ENCODE results near the gene SEMA5A.
"Not testable (repeated sequence)": the region's sequence is repeated elsewhere in the genome, so short reads cannot be mapped to it uniquely, and the experiment has no call there.

SEMA5A gene

DNA sequence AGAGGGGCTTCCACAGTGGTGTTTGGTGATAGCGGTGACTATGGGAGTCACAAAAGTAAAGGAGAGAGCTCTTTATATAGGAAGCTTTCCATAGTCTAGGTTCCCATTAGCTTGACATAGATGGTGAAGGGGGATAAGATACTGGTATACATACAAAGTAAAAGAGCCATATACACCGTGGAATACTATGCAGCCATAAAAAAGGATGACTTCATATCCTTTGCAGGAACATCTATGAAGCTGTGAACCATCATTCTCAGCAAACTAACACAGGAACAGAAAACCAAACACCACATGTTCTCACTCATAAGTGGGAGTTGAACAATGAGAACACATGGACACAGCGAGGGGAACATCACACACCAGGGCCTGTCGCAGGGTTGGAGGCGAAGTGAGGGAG is 146.1 kb downstream of the SEMA5A start:
- DNase-seq (ENCODE audit: low read depth, low spot score): not testable (repeated sequence)

DNA sequence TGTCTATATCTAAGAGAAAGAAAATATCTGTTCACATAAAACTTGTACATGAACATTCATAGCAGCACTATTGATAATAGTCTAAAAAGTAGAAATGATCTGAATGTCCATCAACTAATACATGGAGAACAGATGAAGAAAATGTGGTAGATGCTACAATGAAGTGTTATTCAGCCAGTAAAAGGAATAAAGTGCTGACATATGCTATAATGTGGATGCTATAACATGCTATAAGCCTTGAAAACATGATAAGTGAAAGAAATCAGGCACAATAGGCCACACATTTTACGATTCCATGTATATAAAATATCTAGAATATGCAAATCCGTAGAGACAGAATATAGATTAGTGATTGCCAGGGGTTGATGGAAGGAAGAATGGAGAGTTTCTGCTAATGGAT is 146.8 kb downstream of the SEMA5A start:
- DNase-seq (ENCODE audit: low read depth, low spot score): no peak

DNA sequence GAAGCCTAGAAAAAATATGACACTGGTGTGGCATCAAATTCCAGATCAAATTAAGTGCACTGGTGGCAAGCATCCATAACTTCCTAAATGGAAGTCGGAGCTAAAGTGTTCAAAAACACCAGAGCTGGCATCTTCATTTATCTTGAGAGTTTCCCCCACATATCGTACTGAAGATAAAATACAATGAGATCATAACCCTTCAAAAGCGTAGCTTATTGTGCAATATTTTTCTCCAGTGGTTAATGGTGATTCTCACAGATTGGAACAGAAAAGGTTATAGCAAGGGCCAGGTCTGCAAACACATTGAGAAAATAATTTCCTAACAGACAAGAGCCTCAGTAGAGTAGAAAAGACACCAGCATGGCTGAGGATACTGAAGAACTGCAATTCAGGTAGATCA is 147.6 kb downstream of the SEMA5A start:
- DNase-seq (ENCODE audit: low read depth, low spot score): no peak

DNA sequence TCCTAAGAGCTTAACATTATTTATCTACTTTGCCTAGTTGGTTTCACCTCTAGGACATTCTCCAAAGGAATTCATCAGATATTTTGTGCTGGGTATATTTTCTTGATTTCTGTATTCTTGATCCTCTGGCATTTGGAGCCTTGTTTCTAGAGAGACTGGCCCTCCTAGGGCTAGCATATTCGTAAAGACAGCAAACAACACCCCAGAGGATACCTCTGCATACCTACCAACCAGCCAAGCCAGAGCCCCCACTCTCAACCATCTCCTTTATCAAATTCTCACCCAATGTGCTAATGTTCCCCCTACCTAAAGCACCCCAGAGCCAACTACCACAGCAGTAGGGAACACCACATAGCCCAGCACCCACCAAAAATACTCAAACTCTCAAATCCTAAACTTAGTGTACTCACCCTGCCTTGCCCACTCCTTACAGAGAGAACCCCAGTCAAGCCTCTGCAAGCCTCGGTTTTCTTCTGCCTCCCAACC is 149.5 kb downstream of the SEMA5A start:
- no peak for DNase-seq (ENCODE audit: low read depth, low spot score)

DNA sequence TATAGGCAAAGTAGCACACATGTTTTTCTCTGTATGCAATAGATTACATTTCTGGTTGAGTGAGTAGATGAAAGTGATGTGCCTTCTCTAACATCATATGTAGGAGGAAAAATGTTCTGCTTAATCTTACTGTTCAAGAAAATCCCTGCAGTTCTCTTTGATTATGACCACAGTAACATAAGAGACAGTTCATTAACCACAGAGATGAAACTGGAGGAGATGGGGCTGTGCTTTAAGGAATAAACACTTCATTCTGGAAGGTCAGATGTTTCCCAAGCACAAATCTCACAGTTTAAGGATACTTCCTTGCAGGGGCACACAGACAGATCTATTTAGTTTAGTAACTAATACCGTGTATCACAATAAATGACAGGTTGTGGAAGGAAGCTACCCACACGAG is 150.2 kb downstream of the SEMA5A start:
- no peak for DNase-seq (ENCODE audit: low read depth, low spot score)

DNA sequence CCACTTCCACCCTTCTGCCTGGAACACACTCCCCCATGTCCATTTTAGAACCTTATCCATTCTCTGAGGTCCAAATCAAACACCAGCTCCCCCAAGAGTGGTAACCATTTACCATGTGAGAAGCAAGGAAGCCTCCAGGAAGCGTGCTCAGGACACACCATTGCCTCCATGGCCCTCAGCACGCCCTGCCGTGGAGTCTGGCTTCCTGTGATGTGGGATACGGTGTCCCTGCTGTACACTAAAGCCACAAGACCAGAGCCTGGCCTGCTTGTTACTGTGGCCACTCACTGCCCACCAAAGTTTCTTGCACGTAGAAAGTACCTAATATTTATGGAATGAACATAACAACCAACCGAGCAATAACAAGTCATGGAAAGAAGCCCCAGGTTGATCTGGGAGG is 151.7 kb downstream of the SEMA5A start:
- DNase-seq (ENCODE audit: low read depth, low spot score): no peak

DNA sequence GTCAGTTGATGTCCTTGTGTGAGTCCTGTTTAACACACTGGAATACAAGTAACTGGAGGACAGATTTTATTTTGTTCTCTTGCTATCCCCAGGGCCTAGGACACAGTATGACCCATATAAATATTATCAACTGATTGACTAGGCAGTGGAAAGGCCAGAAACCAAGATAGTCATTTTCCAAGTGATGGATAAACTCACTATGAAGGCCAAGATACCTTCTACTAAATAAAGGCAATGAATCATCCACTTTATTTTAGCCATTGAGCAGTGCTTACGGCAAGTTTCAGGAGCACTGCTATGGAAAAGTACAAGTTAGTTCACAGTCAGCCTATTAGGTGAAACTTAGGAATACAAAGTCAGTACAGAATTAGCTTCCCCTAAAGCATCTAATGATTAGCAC is 153.2 kb downstream of the SEMA5A start:
- DNase-seq (ENCODE audit: low read depth, low spot score): no peak

DNA sequence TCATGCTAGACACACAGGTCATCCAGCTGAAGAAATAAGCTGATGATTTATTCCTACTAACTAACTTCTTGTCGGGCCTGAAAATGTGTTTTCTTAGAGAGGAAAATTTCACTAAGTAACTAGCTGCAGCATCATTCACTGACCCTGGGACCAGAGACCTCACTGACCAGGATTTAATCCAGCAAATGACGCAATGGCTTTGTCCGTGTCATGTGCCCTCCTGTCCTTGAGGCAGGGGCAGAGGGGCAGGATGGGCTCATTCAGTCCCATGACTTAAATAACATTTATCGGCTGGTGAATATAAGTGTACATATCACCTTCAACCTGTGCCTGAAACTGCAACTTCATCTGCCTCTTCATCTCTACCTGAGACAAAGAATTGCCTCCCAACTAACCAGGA is 154.8 kb downstream of the SEMA5A start:
- DNase-seq (ENCODE audit: low read depth, low spot score): no peak

DNA sequence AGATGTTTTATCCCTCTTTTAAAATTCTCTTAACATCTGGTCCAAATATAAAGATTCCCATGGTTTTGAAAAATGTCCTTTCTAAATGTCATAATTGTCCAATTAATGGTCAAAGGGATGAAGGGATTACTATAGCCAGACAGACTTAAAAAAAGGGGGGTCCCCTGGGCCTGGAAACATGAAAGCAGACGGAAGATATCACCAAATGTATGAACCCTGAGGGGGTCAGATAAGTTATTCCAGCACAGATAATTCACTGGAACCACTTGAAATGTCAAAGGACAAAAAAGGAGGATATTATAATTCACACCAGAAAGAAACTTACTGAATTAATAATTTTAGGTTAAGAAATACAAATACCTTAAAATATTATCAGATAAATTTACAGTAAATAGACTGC is 155.8 kb downstream of the SEMA5A start:
- DNase-seq (ENCODE audit: low read depth, low spot score): no peak

DNA sequence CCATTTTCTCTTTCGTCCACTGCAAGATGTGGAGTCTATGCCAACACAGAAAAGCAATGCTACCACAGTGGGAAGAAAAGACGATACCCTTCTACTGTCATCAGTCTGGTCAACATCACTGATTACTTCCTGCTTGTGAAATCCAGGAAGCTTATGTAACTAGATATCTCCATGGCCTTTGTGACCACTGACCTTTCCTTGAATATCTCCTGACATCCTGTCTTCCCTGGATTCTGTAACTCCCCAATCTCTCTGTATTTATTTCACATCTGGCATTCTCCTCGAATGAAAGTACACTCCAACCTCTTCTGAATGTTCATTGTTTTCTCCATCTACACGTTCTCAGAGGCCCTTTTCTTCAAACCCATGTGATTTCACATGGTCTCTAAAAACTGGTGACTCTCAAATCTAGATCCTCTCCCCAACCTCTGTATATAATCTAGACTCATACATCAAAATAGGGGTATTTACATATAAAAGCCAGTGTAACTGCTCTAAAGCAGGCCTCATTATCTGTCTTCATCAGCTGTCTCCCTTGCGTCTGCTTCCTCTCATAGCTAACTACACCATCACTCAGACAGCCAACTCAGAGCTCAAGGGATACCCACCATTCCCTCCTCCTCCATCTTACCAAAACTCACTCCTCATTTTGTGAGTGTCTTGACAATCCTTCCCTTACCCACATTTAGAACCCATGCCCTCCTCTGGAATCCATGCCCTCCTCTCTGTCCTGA is 156.8 kb downstream of the SEMA5A start:
- DNase-seq (ENCODE audit: low read depth, low spot score): no peak

DNA sequence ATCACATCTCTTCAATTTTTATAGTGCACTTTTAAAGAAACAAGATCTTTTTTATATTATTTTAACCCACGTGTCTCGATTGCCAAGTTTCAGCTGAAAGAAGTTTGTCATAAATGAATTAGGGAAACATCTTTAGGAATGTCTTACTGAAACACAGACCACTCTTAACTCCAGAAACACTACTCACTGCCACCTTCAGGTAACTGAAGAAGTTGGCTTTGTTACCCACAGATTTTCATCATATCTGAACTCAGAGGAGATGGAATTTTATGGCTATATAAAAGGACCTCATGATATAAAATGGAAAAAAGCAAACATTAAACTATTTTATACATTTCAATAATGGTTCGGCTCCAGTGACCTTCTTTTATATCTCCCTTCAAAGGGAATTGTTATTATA is 158.0 kb downstream of the SEMA5A start:
- no peak for DNase-seq (ENCODE audit: low read depth, low spot score)

DNA sequence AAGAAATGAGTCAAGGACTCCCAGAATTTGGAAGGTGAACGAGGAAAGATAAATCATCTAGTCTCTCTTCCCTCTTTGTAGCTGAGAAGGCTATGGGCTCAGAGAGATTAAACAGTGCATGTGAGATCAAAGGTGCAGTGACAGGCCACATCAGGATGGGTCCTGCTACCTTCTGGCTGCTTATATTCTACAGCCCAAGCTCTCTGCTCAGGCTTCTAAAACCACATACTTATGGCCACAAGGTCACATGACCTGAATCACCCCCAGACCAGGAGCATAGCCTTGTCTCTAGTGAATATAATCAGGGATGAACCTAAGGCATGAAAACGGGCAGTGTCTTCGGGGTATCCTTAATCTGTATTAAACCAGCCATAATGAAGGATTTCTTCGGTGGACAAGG is 158.9 kb downstream of the SEMA5A start:
- no peak for DNase-seq (ENCODE audit: low read depth, low spot score)

DNA sequence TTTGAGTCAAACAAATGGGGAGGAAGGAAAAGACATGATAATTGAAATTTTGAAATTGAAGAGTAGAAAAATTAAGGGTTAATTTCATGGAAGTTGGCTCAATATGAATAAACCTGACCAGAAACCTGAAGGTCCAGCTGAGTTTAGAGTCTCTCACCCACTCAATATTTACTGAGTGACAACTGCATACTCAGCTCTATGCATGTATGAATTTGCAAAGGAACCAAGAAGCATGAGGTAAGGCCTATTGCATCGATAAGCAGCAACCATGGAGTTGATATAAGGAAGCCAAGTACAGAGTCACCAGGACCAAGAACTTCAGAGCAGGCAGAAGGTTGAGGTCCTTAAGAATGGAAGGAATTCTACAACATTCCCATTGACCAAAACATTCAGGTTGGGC is 163.4 kb downstream of the SEMA5A start:
- no peak for DNase-seq (ENCODE audit: low read depth, low spot score)

DNA sequence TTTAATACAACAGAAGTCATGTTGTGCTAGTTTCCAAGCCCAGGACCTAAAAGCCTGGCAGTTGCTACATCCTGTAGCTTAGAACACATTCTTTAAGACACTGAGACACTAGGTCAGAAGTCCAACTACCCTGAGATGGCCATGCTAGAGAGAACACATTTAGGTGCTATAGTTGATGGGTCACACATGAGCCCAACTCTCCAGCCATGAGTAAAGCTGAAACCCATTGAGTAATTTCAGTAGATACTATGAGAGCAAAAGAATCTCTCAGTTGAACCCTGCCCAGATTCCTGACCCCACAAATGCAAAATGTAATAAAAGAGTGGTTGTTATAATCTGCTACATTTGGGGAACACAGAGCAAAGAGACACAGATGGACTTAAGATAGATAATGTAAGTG is 164.4 kb downstream of the SEMA5A start:
- DNase-seq (ENCODE audit: low read depth, low spot score): no peak

DNA sequence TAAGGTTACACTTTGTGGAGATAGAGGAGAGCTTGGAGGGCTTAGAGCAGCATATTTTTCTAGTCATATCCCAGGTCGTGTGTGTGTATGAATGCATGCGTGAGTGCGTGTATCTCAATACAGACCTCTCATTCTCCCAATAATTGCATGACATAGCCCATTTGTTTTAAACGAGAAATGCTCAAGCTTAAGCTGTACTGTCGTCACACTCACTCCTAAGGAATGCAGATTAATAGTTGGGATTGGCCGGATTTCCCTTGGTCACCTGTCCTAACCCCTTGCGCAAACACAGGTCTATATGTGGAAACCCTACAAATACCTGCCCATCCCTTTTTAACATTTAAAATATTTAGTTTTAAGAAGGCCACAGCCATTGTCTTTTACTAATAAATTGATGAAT is 165.8 kb downstream of the SEMA5A start:
- DNase-seq (ENCODE audit: low read depth, low spot score): no peak

DNA sequence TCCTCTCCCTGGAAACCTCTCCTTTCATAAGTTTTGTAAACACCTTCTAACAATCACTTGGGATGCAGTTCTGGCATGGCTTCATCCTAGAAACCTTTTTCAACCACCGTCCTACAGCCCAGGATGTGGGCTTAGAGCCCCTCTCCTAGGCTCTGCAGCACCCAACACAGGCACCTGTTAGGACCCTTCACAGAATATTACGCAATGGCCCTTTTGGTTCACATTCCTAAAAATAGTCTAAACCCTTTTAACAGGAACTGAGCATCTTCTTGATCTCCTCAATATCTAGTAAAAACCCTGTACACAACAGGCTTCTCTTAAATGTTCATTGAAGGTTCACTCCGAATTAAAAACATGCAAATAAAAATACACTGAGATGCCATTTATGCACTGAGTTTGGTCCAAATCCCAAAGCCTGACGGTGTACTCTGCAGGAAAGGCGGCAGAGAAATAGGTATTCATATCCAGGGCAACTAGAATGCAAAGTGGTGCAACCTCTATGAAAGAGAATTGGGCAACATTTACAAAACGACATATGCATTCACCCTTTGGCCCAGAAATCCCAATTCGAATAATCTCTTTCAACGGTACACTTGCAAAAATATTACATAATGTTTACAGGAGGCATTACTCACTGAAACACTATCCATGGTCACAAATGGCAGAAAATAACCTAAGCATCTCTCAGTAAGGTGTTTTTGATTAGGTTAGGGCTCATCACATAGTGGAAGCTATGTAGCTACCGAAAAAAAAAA is 169.3 kb downstream of the SEMA5A start:
- no peak for DNase-seq (ENCODE audit: low read depth, low spot score)

DNA sequence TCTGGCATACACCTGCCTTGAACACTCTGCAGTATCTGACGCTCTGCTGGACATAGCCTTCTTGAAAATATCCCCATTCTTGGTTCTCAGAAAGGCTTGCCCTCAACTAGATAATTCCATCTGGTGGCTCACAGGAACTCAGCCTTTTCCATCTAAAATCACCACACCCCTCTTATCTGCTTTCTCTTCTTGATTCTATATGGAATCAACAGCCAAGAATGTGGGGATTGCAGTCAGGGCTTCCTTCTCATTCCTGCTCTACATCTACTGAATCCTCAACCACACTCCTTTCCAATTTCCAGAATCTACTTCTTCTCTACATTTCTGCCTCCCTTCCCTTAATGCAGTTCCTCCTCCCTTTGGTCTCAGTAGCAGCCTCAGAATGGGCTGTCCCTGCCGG is 170.1 kb downstream of the SEMA5A start:
- no peak for DNase-seq (ENCODE audit: low read depth, low spot score)

DNA sequence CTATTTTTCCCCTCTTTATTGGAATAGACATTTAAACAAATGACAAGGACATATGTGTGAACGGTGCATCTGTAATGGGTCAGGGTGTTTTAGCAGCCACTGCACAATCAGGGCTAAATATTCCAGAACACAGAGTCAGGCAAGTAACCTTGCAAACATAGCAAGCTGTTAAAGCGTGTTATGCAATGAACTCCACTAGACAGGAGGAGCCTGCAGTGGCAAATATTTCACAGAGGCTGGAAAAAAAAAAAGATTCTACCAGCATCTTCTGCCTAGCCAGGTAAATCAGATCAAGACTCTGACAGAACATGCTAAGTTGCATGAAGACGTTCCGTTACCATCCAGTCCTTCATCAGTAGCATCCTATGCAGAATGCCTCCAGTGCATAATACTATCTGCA is 171.8 kb downstream of the SEMA5A start:
- no peak for DNase-seq (ENCODE audit: low read depth, low spot score)

DNA sequence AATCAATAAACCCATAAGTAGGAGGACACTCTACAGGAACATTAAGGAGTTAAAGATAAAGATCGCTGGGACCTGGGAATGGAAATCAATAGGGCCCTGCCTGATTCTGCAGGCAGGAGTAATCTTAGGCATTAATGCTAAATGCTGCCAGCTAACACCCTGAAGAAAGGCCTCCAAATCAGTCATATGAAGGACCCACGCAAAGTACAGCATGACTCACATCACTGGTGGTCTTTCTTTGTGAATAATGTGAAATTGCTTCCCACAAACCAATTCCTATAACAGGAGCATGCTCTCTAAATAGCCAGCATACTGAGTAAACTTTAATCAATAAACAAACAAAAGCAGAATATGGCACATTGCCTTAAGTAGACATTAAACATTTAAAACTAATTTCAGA is 172.3 kb downstream of the SEMA5A start:
- DNase-seq (ENCODE audit: low read depth, low spot score): no peak

DNA sequence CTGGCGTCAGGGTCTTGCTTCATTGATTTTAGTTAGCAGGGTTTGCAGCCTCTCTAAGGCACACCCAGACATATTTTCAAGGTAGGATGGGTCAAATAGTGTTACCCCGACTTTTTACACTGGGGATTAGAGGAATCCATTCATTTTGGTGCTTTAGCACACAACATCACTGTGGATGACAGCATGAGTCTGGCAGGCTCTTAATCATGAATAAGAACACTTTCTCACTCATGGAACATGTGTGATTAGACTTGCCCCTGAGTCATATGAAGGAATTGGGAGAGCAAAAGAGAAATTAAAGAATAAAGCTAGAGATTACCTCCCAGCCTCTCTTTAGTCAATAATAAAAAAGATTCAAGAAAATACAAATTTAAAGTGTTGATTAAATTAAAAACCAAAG is 175.6 kb downstream of the SEMA5A start:
- DNase-seq (ENCODE audit: low read depth, low spot score): no peak

DNA sequence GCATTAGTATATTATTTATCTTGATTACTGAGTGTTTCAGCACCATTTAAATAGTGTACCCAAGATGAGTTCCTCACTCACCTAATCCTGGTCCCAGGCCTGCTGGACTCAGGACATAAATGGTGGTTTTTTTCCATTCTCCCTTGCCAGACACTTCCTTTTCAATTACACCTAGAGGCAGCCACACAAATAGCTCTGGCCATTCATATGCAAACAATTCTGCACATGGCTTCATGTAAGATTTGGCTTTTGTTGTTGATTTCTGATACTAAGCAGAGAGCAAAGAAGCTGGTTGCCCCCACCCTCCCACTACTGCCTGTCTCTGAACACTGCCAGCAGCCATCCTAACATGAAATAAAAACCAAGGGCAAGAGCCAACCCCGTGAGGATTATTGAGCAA is 180.4 kb downstream of the SEMA5A start:
- DNase-seq (ENCODE audit: low read depth, low spot score): no peak

DNA sequence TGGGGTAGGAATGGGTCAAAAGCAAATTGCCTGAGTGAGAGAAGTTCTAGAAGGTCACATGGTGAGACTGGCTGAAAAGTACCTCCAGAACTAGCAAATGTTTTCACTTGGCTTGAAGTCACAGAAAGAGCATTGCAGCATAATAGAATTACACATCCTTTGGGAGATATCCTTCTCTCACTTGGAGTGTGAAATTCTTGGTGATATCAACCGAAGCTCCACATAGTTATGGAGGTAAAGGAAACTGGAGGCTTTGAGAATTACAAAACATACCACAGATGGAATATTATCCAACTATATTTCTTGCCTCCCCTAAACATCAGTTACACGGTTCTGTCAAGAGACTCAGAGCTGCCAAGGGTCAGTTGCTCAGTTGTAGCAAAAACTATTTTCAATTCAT is 182.4 kb downstream of the SEMA5A start:
- no peak for DNase-seq (ENCODE audit: low read depth, low spot score)

DNA sequence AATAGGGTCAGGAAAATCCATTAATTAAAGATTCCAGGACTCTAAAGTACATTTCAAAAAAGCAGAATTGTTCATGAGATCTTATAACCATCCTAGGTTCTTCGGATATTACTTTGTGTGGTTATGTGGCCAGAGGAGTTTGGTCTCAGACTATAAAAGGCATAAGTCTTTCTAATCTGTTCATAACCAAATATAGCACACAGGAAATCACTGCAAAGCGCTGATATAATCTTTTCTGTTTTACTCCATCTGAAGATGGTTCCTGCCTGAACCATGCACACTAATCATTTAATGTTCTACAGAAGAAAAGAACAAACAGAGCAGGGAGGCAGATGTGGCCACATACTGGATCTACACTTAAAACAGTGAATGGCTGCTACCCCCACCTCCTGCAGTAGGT is 182.8 kb downstream of the SEMA5A start:
- DNase-seq (ENCODE audit: low read depth, low spot score): no peak
